IPS-NIHi11 (cell line): ENCODE measurements around the gene NOD1.
"Not testable (repeated sequence)": the region's sequence is repeated elsewhere in the genome, so short reads cannot be mapped to it uniquely, and the experiment has no call there.

Source experiments
- DNase-seq: peaks from one replicate; pipeline ENCODE4 v3.0.0; 2012; ENCODE audit warnings: mixed read lengths, low spot score

Gene NOD1

GRCh38 chr7:30503274-30504212 lies 25.0 kb upstream of the NOD1 start:
- no peak for DNase-seq

GRCh38 chr7:30502470-30503251 lies 24.1 kb upstream of the NOD1 start:
- no peak for DNase-seq

- no peak for DNase-seq
Observed at GRCh38 chr7:30501264-30501663, 22.7 kb upstream of the NOD1 start.

GRCh38 chr7:30493228-30493627 lies 14.6 kb upstream of the NOD1 start:
- no peak for DNase-seq

DNA sequence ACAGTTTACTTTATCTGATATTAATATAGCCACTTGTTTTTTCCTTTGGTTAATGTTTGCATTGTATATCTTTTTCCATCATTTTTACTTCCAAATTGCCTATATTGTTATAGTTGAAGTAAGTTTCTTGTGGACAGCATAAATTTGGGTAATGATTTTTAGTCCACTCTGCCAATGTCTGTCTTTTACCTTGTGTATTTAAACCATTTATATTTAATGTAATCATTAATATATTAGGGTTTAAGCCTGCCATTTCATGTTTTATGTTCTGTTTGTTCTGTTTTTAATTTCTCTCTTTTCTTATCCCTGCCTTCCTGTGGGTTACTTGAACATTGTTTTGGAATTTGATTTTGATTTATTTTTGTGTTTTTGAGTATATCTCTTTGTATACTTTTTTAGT lies 12.8 kb upstream of the NOD1 start:
- DNase-seq, result no peak

DNA sequence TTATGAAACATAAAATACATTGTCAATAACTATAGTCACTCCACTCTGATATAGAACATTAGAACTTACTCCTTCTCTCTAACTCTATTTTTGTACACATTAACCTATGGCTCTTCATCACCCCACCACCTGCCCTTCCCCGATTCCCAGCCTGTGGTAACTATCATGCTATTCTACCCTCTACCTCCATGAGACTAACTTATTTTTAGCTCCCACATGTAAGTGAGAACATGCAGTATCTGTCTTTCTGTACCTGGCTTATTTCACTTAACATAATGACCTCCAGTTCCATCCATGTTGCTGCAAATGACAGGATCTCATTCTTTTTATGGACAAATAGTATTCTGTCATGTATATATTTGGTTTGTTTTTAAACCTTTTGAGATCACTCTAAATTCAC lies 8.8 kb upstream of the NOD1 start:
- no peak for DNase-seq

GRCh38 chr7:30485667-30486066 lies 7.1 kb upstream of the NOD1 start:
- no peak for DNase-seq

GRCh38 chr7:30481416-30481815 lies 2.8 kb upstream of the NOD1 start:
- DNase-seq, result not testable (repeated sequence)

DNA sequence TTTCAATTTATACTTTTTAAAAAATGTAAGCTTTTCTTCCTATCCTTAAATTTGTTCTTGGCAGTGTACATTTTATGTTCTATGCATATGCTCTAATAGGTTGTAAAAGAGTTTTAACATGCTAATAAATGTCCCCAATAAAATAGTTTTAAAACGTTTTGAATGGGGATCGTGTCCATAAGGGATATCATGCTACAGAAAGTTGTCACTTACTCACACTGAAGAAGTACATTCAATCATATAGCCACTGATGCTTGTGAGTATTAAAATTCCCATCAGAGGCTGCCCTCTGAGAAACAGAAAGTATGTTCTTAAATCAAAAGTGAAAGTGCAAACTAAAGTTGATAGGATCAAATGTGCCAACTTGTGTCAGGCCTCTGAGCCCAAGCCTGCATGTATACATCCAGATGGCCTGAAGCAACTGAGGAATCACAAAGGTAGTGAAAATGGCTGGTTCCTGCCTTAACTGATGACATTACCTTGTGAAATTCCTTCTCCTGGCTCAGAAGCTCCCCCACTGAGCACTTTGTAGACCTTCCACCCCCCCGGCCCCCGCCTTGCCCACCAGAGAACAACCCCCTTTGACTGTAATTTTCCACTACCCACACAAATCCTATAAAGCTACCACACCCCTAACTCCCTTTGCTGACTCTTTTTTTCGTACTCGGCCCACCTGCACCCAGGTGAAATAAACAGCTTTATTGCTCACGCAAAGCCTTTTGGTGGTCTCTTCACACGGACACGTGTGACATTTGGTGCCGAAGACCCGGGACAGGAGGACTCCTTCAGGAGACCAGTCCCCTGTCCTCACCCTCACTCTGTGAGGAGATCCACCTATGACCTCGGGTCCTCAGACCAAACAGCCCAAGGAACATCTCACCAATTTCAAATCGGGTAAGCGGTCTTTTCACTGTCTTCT lies 877 bp upstream of the NOD1 start:
- DNase-seq, result no peak

DNA sequence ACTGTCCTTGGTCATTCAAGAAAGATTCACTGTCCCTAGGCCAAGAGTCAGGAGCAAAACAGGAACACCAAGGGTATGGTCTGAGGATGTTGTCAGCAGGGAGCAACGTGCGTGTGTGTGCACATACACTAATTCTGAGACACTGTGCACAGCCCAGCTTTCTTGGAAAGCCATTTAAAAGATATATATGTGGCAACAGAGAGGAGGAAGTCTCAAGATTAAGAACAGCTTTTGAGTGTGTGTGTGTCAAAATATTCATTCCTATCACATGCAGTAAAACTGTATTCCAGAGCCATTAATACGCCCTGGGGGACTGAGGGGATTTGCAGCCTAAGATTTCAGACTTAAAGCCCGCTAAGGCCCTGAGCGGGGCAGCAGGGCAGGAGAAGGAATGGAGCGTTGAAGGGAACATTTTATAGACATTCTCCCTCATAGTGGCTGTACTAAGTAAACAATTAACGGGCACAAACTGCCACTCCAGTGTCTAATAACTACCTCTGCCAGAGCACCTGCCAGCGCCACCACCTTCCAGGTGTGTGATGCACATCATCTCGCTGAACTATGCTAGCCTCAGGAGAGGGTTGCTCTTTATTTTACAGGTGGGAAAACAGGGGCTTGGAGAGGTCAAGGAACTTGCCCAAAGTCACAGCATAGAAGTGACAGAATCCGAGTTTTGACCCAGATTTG lies 2.0 kb downstream of the NOD1 start:
- DNase-seq, result no peak

- no peak for DNase-seq
Observed at GRCh38 chr7:30475580-30475979, 3.0 kb downstream of the NOD1 start.

DNA sequence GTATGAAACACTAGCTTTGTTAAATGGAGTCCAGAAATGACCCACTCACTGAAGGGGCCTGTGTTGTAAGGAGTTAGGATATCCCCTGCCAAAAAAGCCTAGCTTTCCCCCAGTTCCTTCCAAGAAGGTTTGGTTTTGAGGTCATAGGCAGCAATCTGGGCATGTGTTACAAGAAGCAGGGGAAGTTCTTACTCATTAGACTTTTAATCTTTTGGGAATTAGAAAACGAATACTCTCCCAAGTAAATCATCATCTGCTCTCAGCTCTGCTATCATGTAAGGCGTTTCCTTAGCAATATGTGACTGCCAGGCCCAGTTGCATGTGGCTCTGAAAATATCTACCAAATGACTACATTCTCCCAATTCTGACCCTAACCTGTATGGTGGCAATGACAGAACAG lies 3.7 kb downstream of the NOD1 start:
- DNase-seq, result no peak

GRCh38 chr7:30474485-30474884 lies 4.1 kb downstream of the NOD1 start:
- DNase-seq, result no peak

- DNase-seq, result no peak
Observed at GRCh38 chr7:30473903-30474302, 4.7 kb downstream of the NOD1 start.

DNA sequence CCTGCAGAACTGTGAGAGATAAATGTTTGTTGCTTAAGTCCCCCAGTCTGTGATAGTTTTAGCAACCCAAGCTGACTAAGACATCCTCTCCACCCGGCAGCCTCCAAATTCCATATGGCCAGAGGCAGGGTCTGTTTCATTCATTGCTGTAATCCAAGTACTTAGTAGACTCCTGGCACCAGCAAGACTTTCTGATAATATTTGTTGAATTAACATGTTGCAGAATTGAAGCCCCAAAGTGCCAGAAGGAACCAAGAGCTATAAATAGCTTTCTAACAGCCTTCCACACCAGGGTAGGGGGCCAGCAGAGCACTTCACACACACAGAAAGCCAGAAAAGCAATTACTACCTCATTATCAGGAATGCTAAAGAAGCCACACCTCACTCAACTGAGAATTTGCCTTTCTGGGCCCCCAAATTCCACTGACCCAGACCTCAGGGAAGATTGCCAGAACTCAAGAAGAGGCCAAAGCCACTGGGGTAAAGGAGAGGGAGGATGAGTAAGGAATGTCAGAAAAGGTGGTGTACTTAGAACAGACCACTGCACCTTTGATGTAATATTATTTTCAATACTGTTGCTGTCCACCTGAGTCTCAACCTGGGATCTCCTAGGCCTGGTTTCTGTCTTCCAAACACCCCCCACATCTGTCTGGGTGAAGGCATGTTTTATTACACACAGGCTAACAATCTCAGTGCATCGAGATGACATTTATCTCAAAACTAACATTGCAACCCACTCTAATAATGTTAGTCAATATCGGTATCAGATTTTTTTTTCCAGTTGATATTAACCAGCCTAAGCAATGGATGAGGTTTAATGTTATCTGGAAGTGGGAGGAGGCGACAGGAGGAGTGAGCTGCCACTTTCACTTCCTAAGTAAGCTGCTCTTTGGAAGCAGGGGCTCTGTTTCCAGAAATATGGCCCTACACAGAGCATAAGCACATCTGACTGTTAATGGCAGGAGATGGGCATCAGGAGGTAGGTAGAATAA lies 5.5 kb downstream of the NOD1 start:
- DNase-seq, result no peak

DNA sequence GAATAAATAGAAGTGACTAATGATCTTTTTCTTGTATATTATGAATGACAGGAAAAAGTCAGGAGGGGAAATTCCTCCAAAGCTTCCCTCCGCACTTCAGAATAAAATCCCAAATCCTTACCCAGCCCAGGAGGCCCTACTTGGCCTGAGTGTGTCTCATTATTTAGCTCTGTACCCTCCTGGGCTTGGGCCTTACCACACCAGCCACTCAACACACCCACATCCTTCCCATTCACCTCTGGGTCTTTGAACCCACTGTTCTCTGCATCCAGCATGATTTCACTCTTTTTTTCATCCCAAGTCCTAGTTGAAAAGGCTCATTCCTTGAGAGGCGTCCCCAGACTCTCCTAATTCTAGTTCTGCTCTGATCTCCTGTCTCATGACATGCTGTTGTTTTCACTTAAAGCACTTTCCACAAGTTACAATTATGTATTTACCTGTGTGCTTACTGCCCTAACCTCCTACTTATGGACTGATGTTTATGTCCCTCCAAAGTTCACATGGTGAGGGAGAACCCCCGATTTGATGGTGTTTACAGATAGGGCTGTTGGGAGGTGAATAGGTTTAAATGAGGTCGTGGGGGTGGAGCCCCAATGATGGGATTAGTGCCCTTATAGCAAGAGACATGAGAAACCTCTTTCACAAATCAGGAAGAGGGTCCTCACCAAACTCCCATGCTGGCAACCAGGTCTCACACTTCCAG lies 6.4 kb downstream of the NOD1 start:
- DNase-seq, result no peak

GRCh38 chr7:30471205-30471604 lies 7.4 kb downstream of the NOD1 start:
- no peak for DNase-seq

DNA sequence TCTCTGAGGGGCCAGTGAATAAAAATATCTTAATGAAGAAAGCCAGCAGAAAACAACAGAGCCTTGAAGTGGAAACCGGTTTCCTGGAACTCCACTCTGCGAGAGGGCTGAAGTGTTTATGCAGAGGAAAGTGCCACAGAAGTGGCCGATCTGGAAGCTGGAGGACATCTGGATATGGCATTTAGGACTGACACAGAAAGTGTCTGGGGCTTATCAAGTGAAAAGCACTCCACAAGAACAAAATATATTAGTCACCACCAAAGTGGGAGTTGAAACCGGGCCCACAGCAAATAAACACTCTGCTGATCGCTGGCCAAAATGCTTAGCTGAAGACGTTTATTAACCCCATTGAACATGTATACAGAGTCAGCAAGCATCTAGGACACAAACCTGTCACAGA lies 7.8 kb downstream of the NOD1 start:
- no peak for DNase-seq

DNA sequence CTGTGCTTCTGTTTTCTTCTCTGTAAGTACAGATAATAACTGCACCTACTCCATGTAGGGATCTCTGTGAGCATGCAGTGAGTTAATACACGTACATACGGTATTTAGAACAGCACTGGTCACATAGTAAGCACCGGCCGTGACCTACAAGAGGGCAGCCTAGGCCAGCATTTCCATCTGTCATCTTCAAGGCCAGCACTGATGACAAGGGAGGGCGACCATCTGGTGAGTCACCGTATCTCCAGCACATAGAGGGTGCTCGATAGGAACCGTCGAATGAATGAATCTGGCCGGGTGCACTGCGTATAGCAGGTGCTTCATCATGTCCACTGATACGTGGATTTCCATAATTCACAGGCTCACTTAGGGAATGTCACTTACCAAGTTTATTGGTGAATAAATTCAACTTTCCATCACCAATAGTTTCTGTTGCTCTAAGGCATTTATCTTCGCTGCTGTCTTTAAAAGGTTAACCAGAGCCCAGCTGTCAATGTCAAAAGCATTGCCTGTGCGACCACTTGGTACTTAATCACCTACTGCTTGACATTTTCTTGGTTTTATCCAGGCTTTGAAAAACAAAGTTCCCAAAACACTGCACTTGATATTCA lies 8.3 kb downstream of the NOD1 start:
- no peak for DNase-seq
